GM12872 (cell line): Measurements from ENCODE around the gene STAT3.

Experiments
- CTCF ChIP-seq: IDR thresholded peaks from 3 replicates; pipeline ENCODE4 v1.5.1; 2011; ENCODE audit warnings: low read depth, mild to moderate bottlenecking, low read length, moderate library complexity; ENCODE audit not compliant: insufficient read depth

The STAT3 gene

GRCh38 chr17:42323268-42323773 is 64.9 kb downstream of the STAT3 start:
- TF ChIP-seq CTCF = no peak

- peak; percentile 100 for TF ChIP-seq CTCF
Observed at GRCh38 chr17:42322382-42323267, 65.6 kb downstream of the STAT3 start.

GRCh38 chr17:42321555-42321954 is 66.7 kb downstream of the STAT3 start:
- no peak for TF ChIP-seq CTCF

GRCh38 chr17:42317266-42317845 is 70.9 kb downstream of the STAT3 start:
- no peak for TF ChIP-seq CTCF

- TF ChIP-seq CTCF = no peak
Observed at GRCh38 chr17:42316755-42317154, 71.5 kb downstream of the STAT3 start.

GRCh38 chr17:42315402-42316156 is 72.7 kb downstream of the STAT3 start:
- TF ChIP-seq CTCF = no peak

- TF ChIP-seq CTCF = no peak
Observed at GRCh38 chr17:42313773-42314566, 74.3 kb downstream of the STAT3 start.
